HEK293 (cell line): ENCODE results near the gene NTF4.
A peak's percentile ranks its signal among the peaks of the same experiment; 100 is the strongest.

Experiments
- CTCF ChIA-PET: fragments of 350-600 bp; formaldehyde crosslinking; extraction: SDS; loops from one replicate; lab custom pipeline; 2021; ENCODE audit warnings: antibody characterized with exemption; lab: Yijun Ruan, JAX
- POLR2A ChIA-PET: fragments of 300-600 bp; formaldehyde crosslinking; extraction: SDS; loops from one replicate; lab custom pipeline; 2020; ENCODE audit warnings: antibody characterized with exemption, inconsistent platforms; lab: Yijun Ruan, JAX
- H3K27ac ChIP-seq: fragments of 200-500 bp; sonication (Bioruptor generic); 2 replicates; pipeline ENCODE4 v1.5.1; 2014; ENCODE audit warnings: low read depth, low read length, control low read depth, inconsistent platforms; ENCODE audit errors: extremely low read depth
- H3K36me3 ChIP-seq, 2 experiments: fragments of 200-500 bp in 1 of 2; sonication (Bioruptor generic) in 1 of 2; 1 replicate in 1 of 2; 2 replicates in 1 of 2; pipeline ENCODE4 v1.5.1; 2014 to 2017; ENCODE audit warnings: inconsistent platforms in 2 of 2, low read length in 2 of 2; ENCODE audit not compliant: control insufficient read depth in 2 of 2, insufficient read depth in 1 of 2
- H3K4me1 ChIP-seq: fragments of 200-500 bp; sonication (Bioruptor generic); 2 replicates; pipeline ENCODE4 v1.5.1; 2014; ENCODE audit warnings: mild to moderate bottlenecking, low read length, inconsistent platforms; ENCODE audit not compliant: control insufficient read depth, insufficient read depth
- H3K4me3 ChIP-seq: 2 replicates; pipeline ENCODE4 v1.5.1; 2011; ENCODE audit warnings: low read depth, mild to moderate bottlenecking, control low read depth, low read length, moderate library complexity
- H3K9me3 ChIP-seq: fragments of 200-500 bp; sonication (Bioruptor generic); 2 replicates; pipeline ENCODE4 v1.5.1; 2014; ENCODE audit warnings: low read depth, low read length, inconsistent platforms; ENCODE audit not compliant: control insufficient read depth, insufficient read depth
- EGR2 ChIP-seq: fragments of 450-650 bp; formaldehyde crosslinking; IDR thresholded peaks from 2 replicates; pipeline ENCODE4 v1.5.1; 2016; ENCODE audit warnings: low read depth, missing biosample characterization, missing genetic modification characterization
- KLF10 ChIP-seq: fragments of 450-650 bp; IDR thresholded peaks from 2 replicates; pipeline ENCODE4 v1.5.1; 2018; ENCODE audit warnings: missing biosample characterization, mild to moderate bottlenecking, missing genetic modification characterization
- SP2 ChIP-seq: fragments of 450-650 bp; formaldehyde crosslinking; IDR thresholded peaks from 2 replicates; pipeline ENCODE4 v1.5.1; 2016; ENCODE audit warnings: missing biosample characterization, missing genetic modification characterization
- TCF7L2 ChIP-seq: IDR thresholded peaks from 2 replicates; pipeline ENCODE4 v1.6.1; 2011; ENCODE audit warnings: low read depth, mild to moderate bottlenecking, inconsistent platforms, low read length, moderate library complexity, borderline replicate concordance
- ZBTB20 ChIP-seq: fragments of 450-650 bp; formaldehyde crosslinking; IDR thresholded peaks from 2 replicates; pipeline ENCODE4 v1.5.1; 2016; ENCODE audit warnings: missing biosample characterization, missing genetic modification characterization
- ZFHX2 ChIP-seq: fragments of 450-650 bp; formaldehyde crosslinking; conservative IDR thresholded peaks from 2 replicates; pipeline ENCODE4 v1.5.1; 2016; ENCODE audit warnings: missing biosample characterization, missing genetic modification characterization
- ZFP3 ChIP-seq: fragments of 450-650 bp; formaldehyde crosslinking; IDR thresholded peaks from 2 replicates; pipeline ENCODE4 v1.5.1; 2016; ENCODE audit warnings: low read depth, missing biosample characterization, missing genetic modification characterization
- ZNF184 ChIP-seq: fragments of 450-650 bp; IDR thresholded peaks from 2 replicates; pipeline ENCODE4 v1.5.1; 2018; ENCODE audit warnings: missing biosample characterization, mild to moderate bottlenecking, missing genetic modification characterization
- ZNF280C ChIP-seq: fragments of 450-650 bp; formaldehyde crosslinking; IDR thresholded peaks from 2 replicates; pipeline ENCODE4 v1.5.1; 2016; ENCODE audit warnings: missing biosample characterization, missing genetic modification characterization
- ZNF335 ChIP-seq: fragments of 450-650 bp; formaldehyde crosslinking; conservative IDR thresholded peaks from 2 replicates; pipeline ENCODE4 v1.5.1; 2016; ENCODE audit warnings: missing biosample characterization, missing genetic modification characterization
- ZNF426 ChIP-seq: fragments of 450-650 bp; formaldehyde crosslinking; IDR thresholded peaks from 2 replicates; pipeline ENCODE4 v1.5.1; 2017; ENCODE audit warnings: missing biosample characterization, missing genetic modification characterization, mild to moderate bottlenecking, inconsistent platforms, moderate library complexity
- ZNF433 ChIP-seq: fragments of 450-650 bp; formaldehyde crosslinking; IDR thresholded peaks from 2 replicates; pipeline ENCODE4 v1.5.1; 2016; ENCODE audit warnings: missing biosample characterization, missing genetic modification characterization, low read depth
- ZNF548 ChIP-seq: fragments of 450-650 bp; formaldehyde crosslinking; IDR thresholded peaks from 2 replicates; pipeline ENCODE4 v1.5.1; 2016; ENCODE audit warnings: missing biosample characterization, missing genetic modification characterization
- ZNF580 ChIP-seq: fragments of 450-650 bp; formaldehyde crosslinking; IDR thresholded peaks from 2 replicates; pipeline ENCODE4 v1.5.1; 2016; ENCODE audit warnings: missing biosample characterization, missing genetic modification characterization
- ZNF624 ChIP-seq: fragments of 450-650 bp; formaldehyde crosslinking; IDR thresholded peaks from 2 replicates; pipeline ENCODE4 v1.5.1; 2017; ENCODE audit warnings: missing biosample characterization, missing genetic modification characterization
- ZXDB ChIP-seq: fragments of 450-650 bp; formaldehyde crosslinking; IDR thresholded peaks from 2 replicates; pipeline ENCODE4 v1.5.1; 2016; ENCODE audit warnings: missing biosample characterization, missing genetic modification characterization

Gene NTF4

GRCh38 chr19:49064029-49064629 lies 489 bp downstream of the NTF4 start:
- no peak overlapping the region for H3K27ac ChIP-seq
- no peaks in the 10 kb centered on the region for H3K36me3 ChIP-seq
- CTCF ChIA-PET: interaction anchor here (1.4 kb wide), 1 partner anchor 64 kb away, joined by 4 read pairs; no protein-coding TSS in a partner anchor
- no peaks in the 10 kb centered on the region for H3K9me3 ChIP-seq
- TF ChIP-seq ZNF184 (no peak), ZBTB20 (tag by site-specific recombination) (0 out of 2 replicates have a peak, but pooled peaks have one; percentile 9), ZXDB (no peak), ZNF426 (tag by site-specific recombination) (no peak), SP2 (tag by site-specific recombination) (peak; percentile 36), ZNF433 (tag by site-specific recombination) (no peak), ZNF624 (tag by site-specific recombination) (no peak), ZNF335 (tag by site-specific recombination) (peak; percentile 40)
- H3K4me1 ChIP-seq: peaks cover 6% of the 10 kb centered on the region
- H3K4me3 ChIP-seq: no peak overlapping the region
- POLR2A ChIA-PET: interaction anchor here (1.0 to 2.0 kb wide), 3 partner anchors 8 to 252 kb away, joined by 3 to 12 read pairs (median 8); partner anchors contain the start of genes GYS1 and RUVBL2

GRCh38 chr19:49061445-49061844 lies 3.2 kb downstream of the NTF4 start:
- ChIA-PET CTCF (interaction anchor here (0.9 to 3.3 kb wide), 6 partner anchors 9 to 64 kb away, joined by 3 to 18 read pairs (median 8); partner anchors contain the start of gene KCNA7), POLR2A (no interaction called here)
- TF ChIP-seq KLF10 (tag by site-specific recombination) (no peak), ZFHX2 (tag by site-specific recombination) (peak; percentile 58), EGR2 (tag by site-specific recombination) (peak; percentile 66)
- TF ChIP-seq, all 188 proteins: peak for 2

GRCh38 chr19:49061000-49061399 lies 3.6 kb downstream of the NTF4 start:
- ChIA-PET CTCF (interaction anchor here (0.9 to 3.3 kb wide), 7 partner anchors 10 to 138 kb away, joined by 3 to 18 read pairs (median 6); partner anchors contain the start of gene KCNA7), POLR2A (no interaction called here)
- Histone ChIP-seq H3K36me3 (no peaks in the 10 kb centered on the region), H3K9me3 (no peaks in the 10 kb centered on the region), H3K4me1 (peaks cover 2% of the 10 kb centered on the region; the same call in 1 of the 2 replicates), H3K27ac (no peak overlapping the region), H3K4me3 (no peak overlapping the region)
- TF ChIP-seq ZNF580 (tag by site-specific recombination) (no peak), ZFP3 (tag by site-specific recombination) (peak; percentile 91), ZNF280C (tag by site-specific recombination) (no peak), TCF7L2 (no peak), ZNF548 (tag by site-specific recombination) (no peak)

More at GRCh38 chr19:49061445-49061844, 3.2 kb downstream of the NTF4 start:
- H3K4me1 ChIP-seq: peaks cover 2% of the 10 kb centered on the region; the same call in 1 of the 2 replicates
- no peaks in the 10 kb centered on the region for H3K9me3 ChIP-seq
- H3K36me3 ChIP-seq: no peaks in the 10 kb centered on the region
- no peak overlapping the region for H3K4me3 ChIP-seq
- no peak overlapping the region for H3K27ac ChIP-seq
